A673 (cell line): Measurements from ENCODE around the gene CCDC174. TPM values are rescaled to one million over a fixed set of nuclear protein-coding genes. Genes with fewer than 3 reads are reported as not detected.

Experiments
- BruUV-seq: library from RNA; stranded (reverse); fragments of 400-500 nt; replicated peaks from 2 replicates; lab custom pipeline; 2021; lab: Mats Ljungman, UMichigan
- CTCF ChIA-PET: fragments of 300-600 bp; sonication (Branson Sonifier 250); formaldehyde crosslinking; loops from one replicate; lab custom pipeline; 2022; ENCODE audit warnings: antibody characterized with exemption; lab: Charles Lee
- POLR2A ChIA-PET: fragments of 300-600 bp; sonication (Branson Sonifier 250); formaldehyde crosslinking; loops from one replicate; lab custom pipeline; 2022; ENCODE audit warnings: antibody characterized with exemption; ENCODE audit not compliant: low non-redundant PET; lab: Charles Lee
- DNase-seq: peaks from one replicate; pipeline ENCODE4 v3.0.0-alpha.2; 2015; ENCODE audit warnings: low spot score
- H3K27ac ChIP-seq: fragments of 200-600 bp; sonication (generic); 2 replicates; pipeline ENCODE4 v1.5.1; 2016; ENCODE audit warnings: mixed run types, low read depth, mild to moderate bottlenecking, mixed read lengths, antibody characterized with exemption, low read length; ENCODE audit not compliant: poor library complexity, severe bottlenecking
- H3K27me3 ChIP-seq: fragments of 200-600 bp; sonication (generic); replicated peaks from 2 replicates; pipeline ENCODE4 v1.6.1; 2017; ENCODE audit warnings: mixed run types, low read depth, mild to moderate bottlenecking, mixed read lengths, antibody characterized with exemption, low read length; ENCODE audit not compliant: insufficient read depth, poor library complexity
- H3K36me3 ChIP-seq: fragments of 200-600 bp; sonication (generic); 2 replicates; pipeline ENCODE4 v1.6.1; 2016; ENCODE audit warnings: mixed run types, mild to moderate bottlenecking, mixed read lengths, antibody characterized with exemption, low read length; ENCODE audit not compliant: insufficient read depth, poor library complexity, severe bottlenecking
- H3K4me1 ChIP-seq: fragments of 200-600 bp; sonication (generic); 2 replicates; pipeline ENCODE4 v1.6.1; 2017; ENCODE audit warnings: mixed run types, mild to moderate bottlenecking, mixed read lengths, antibody characterized with exemption, low read length; ENCODE audit not compliant: insufficient read depth, poor library complexity, severe bottlenecking
- H3K4me3 ChIP-seq: fragments of 200-600 bp; sonication (generic); 2 replicates; pipeline ENCODE4 v1.5.1; 2016; ENCODE audit warnings: low read depth, mixed run types, mild to moderate bottlenecking, mixed read lengths, low read length; ENCODE audit not compliant: poor library complexity, severe bottlenecking
- H3K9me3 ChIP-seq: fragments of 200-600 bp; sonication (generic); 2 replicates; pipeline ENCODE4 v1.6.1; 2016; ENCODE audit warnings: mixed run types, low read depth, mild to moderate bottlenecking, mixed read lengths, antibody characterized with exemption, low read length; ENCODE audit not compliant: poor library complexity, severe bottlenecking
- CTCF ChIP-seq: fragments of 300-800, 200-600 bp; sonication (generic); conservative IDR thresholded peaks from 2 replicates; pipeline ENCODE4 v1.5.1; 2017; ENCODE audit warnings: low read depth, mild to moderate bottlenecking, antibody characterized with exemption, low read length, moderate library complexity, mixed read lengths
- EZH2 ChIP-seq: fragments of 200-600 bp; sonication (generic); IDR thresholded peaks from 2 replicates; pipeline ENCODE4 v1.6.1; 2017; ENCODE audit warnings: borderline replicate concordance, low read depth, mild to moderate bottlenecking, mixed read lengths, antibody characterized with exemption, low read length; ENCODE audit not compliant: poor library complexity, severe bottlenecking
- intact Hi-C: fragments of 100-400 bp; cut with micrococcal nuclease; formaldehyde crosslinking; loops from one replicate; pipeline ENCODE4 v1.10.0; 2022; ENCODE audit not compliant: unreplicated experiment
- total RNA-seq: library from RNA; stranded (reverse); gene quantifications from 2 replicates; pipeline ENCODE4 v1.2.3, GENCODE V29; 2021

CCDC174 gene
- total RNA-seq, 1 experiment from 2014 or later: 19.8 TPM

GRCh38 chr3:14684447-14684846 lies 32.9 kb downstream of the CCDC174 start:
- ChIA-PET POLR2A (no interaction called here), CTCF (no interaction called here)
- H3K27me3 ChIP-seq: no peaks in the 10 kb centered on the region
- H3K27ac ChIP-seq: no peak overlapping the region
- BruUV-seq: no TSS peak
- no peak overlapping the region for H3K4me3 ChIP-seq
- no peaks in the 10 kb centered on the region for H3K9me3 ChIP-seq
- no peak for DNase-seq
- H3K4me1 ChIP-seq: no peaks in the 10 kb centered on the region
- TF ChIP-seq EZH2 (no peak), CTCF (no peak)
- H3K36me3 ChIP-seq: no peaks in the 10 kb centered on the region
- intact Hi-C loops: no loop called here

- Histone ChIP-seq H3K27me3 (no peaks in the 10 kb centered on the region), H3K4me3 (no peak overlapping the region), H3K4me1 (no peaks in the 10 kb centered on the region), H3K9me3 (no peaks in the 10 kb centered on the region), H3K27ac (no peak overlapping the region), H3K36me3 (no peaks in the 10 kb centered on the region)
- no peak for DNase-seq
- CTCF ChIA-PET: no interaction called here
- intact Hi-C loops: no loop called here
- BruUV-seq: no TSS peak
- POLR2A ChIA-PET: no interaction called here
- no peak for TF ChIP-seq CTCF
- no peak for TF ChIP-seq EZH2
These were observed 33.6 kb downstream of the CCDC174 start for GRCh38 chr3:14685179-14685578.

- no peak for DNase-seq
- ChIA-PET CTCF (no interaction called here), POLR2A (no interaction called here)
- no peaks in the 10 kb centered on the region for H3K36me3 ChIP-seq
- no peak overlapping the region for H3K4me3 ChIP-seq
- no peaks in the 10 kb centered on the region for H3K9me3 ChIP-seq
- TF ChIP-seq EZH2 (no peak), CTCF (no peak)
- no peaks in the 10 kb centered on the region for H3K27me3 ChIP-seq
- no TSS peak for BruUV-seq
- H3K27ac ChIP-seq: no peak overlapping the region
- intact Hi-C loops: no loop called here
- no peaks in the 10 kb centered on the region for H3K4me1 ChIP-seq
These were observed 35.8 kb downstream of the CCDC174 start for GRCh38 chr3:14687360-14687759.
